Small intestine (tissue), 7 donors: ENCODE measurements around the gene POMC. TPM values are rescaled to one million over a fixed set of nuclear protein-coding genes. Genes with fewer than 3 reads are reported as not detected.

Source experiments
- DNase-seq, 2 donors: peaks; one replicate each; pipeline versions ENCODE4 v3.0.0 to v3.0.0-alpha.2; 2013
- FAIRE-seq: peaks from 2 replicates; lab custom pipeline; 2012; peaks lifted over from hg19 to GRCh38; lab: Jason Lieb, UNC
- H3K27ac ChIP-seq, 3 donors: one replicate each; pipeline ENCODE4 v1.5.1; 2013; ENCODE audit warnings: low read length in 2 of 3, mild to moderate bottlenecking in 2 of 3, control low read depth in 1 of 3, inconsistent platforms in 1 of 3, low read depth in 1 of 3, moderate library complexity in 1 of 3
- H3K27me3 ChIP-seq, 3 donors: one replicate each; pipeline ENCODE4 v1.6.1; 2013; ENCODE audit warnings: low read length in 3 of 3, inconsistent platforms in 1 of 3; ENCODE audit not compliant: control insufficient read depth in 3 of 3, insufficient read depth in 3 of 3
- H3K36me3 ChIP-seq, 3 donors: one replicate each; pipeline ENCODE4 v1.6.1; 2013; ENCODE audit warnings: low read length in 3 of 3, inconsistent platforms in 1 of 3, low read depth in 1 of 3, mild to moderate bottlenecking in 1 of 3, moderate library complexity in 1 of 3; ENCODE audit not compliant: control insufficient read depth in 3 of 3, insufficient read depth in 2 of 3
- H3K4me1 ChIP-seq, 3 donors: one replicate each; pipeline ENCODE4 v1.6.1; 2013; ENCODE audit warnings: low read length in 2 of 3, inconsistent platforms in 1 of 3, low read depth in 1 of 3, mild to moderate bottlenecking in 1 of 3, moderate library complexity in 1 of 3; ENCODE audit not compliant: control insufficient read depth in 3 of 3, insufficient read depth in 2 of 3
- H3K4me3 ChIP-seq, 3 donors: one replicate each; pipeline ENCODE4 v1.5.1; 2013; ENCODE audit warnings: low read length in 3 of 3, control low read depth in 1 of 3, inconsistent platforms in 1 of 3, low read depth in 1 of 3, mild to moderate bottlenecking in 1 of 3, moderate library complexity in 1 of 3
- H3K9me3 ChIP-seq, 2 donors: one replicate each; pipeline ENCODE4 v1.6.1; 2013; ENCODE audit warnings: low read depth in 1 of 2, low read length in 1 of 2; ENCODE audit not compliant: control insufficient read depth in 2 of 2, insufficient read depth in 1 of 2
- WGBS, 3 donors: extraction: QIAGEN DNeasy Blood & Tissue Kit; methylation state at CpG; one replicate each; pipeline ENCODE4 v1.1.7; 2013; 5-methylcytosine and 5-hydroxymethylcytosine counted together
- polyA plus RNA-seq, 4 donors: library from polyadenylated mRNA; stranded (reverse) in 3 of 4; unstranded in 1 of 4; fragments of 200-250 nt in 3 of 4; fragments of 120-200 nt in 1 of 4; gene quantifications; one replicate each; pipeline versions ENCODE4 v1.2.1 to v1.2.3, GENCODE V29; 2013
- donor health status: healthy with polysubstance abuse.
- donor health status: control.
- donor health status: control.
- donor health status: Bipolar disorder and iron deficiency.
- donor health status: healthy.

Gene POMC
- polyA plus RNA-seq, 4 donors, result 0.67 to 3.7 (median 1.9) TPM

- Histone ChIP-seq H3K27me3 (no peaks in the 10 kb centered on the region), H3K27ac (peak overlapping the region in 2 of 3 donors; percentile 4 to 38), H3K36me3 (no peaks in the 10 kb centered on the region), H3K4me1 (no peaks in the 10 kb centered on the region), H3K9me3 (no peaks in the 10 kb centered on the region), H3K4me3 (peak overlapping the region in 1 of 3 donors; percentile 29)
- DNase-seq (peak in 1 of 2 donors; percentile 56), FAIRE-seq (no peak)
- 26 to 42% (median 35%) methylated on average over 48 to 59 of the region's 59 CpGs for WGBS, 3 donors
Observed at GRCh38 chr2:25204190-25204838, 35.9 kb upstream of the POMC start.

GRCh38 chr2:25202275-25202674, 33.9 kb upstream of the POMC start:
- FAIRE-seq (no peak), DNase-seq (no peak)
- Histone ChIP-seq H3K4me3 (no peak overlapping the region), H3K27ac (no peak overlapping the region), H3K4me1 (no peaks in the 10 kb centered on the region), H3K36me3 (no peaks in the 10 kb centered on the region), H3K27me3 (no peaks in the 10 kb centered on the region), H3K9me3 (no peaks in the 10 kb centered on the region)
- 71 to 86% (median 78%) methylated on average over 11 of the region's 11 CpGs for WGBS, 3 donors

- Histone ChIP-seq H3K36me3 (no peaks in the 10 kb centered on the region), H3K9me3 (no peaks in the 10 kb centered on the region), H3K4me1 (no peaks in the 10 kb centered on the region), H3K27me3 (no peaks in the 10 kb centered on the region), H3K27ac (no peak overlapping the region), H3K4me3 (no peak overlapping the region)
- WGBS, 3 donors, result 93 to 94% (median 93%) methylated on average over 6 to 7 of the region's 7 CpGs
- DNase-seq (no peak), FAIRE-seq (no peak)
Observed at GRCh38 chr2:25201794-25202193, 33.4 kb upstream of the POMC start.

GRCh38 chr2:25201265-25201664, 32.9 kb upstream of the POMC start:
- Histone ChIP-seq H3K9me3 (no peaks in the 10 kb centered on the region), H3K4me1 (no peaks in the 10 kb centered on the region), H3K36me3 (no peaks in the 10 kb centered on the region), H3K4me3 (no peak overlapping the region), H3K27ac (no peak overlapping the region), H3K27me3 (no peaks in the 10 kb centered on the region)
- DNase-seq (no peak), FAIRE-seq (no peak)
- WGBS, 3 donors, result 68 to 73% (median 71%) methylated on average over 6 of the region's 6 CpGs

- Histone ChIP-seq H3K4me3 (no peak overlapping the region), H3K4me1 (no peaks in the 10 kb centered on the region), H3K27ac (no peak overlapping the region), H3K9me3 (no peaks in the 10 kb centered on the region), H3K27me3 (no peaks in the 10 kb centered on the region), H3K36me3 (no peaks in the 10 kb centered on the region)
- DNase-seq, result no peak
- WGBS, 3 donors, result 73 to 81% (median 74%) methylated on average over 5 of the region's 5 CpGs
- no peak for FAIRE-seq
Observed at GRCh38 chr2:25198576-25198975, 30.2 kb upstream of the POMC start.

- no peaks in the 10 kb centered on the region for H3K27me3 ChIP-seq
- H3K4me3 ChIP-seq, result no peak overlapping the region
- FAIRE-seq (no peak), DNase-seq (no peak)
- no peak overlapping the region for H3K27ac ChIP-seq
- H3K9me3 ChIP-seq, result no peaks in the 10 kb centered on the region
- no peaks in the 10 kb centered on the region for H3K36me3 ChIP-seq
- H3K4me1 ChIP-seq, result no peaks in the 10 kb centered on the region
- WGBS, 3 donors, result 52 to 61% (median 53%) methylated on average over 4 of the region's 4 CpGs
Observed at GRCh38 chr2:25198209-25198525, 29.8 kb upstream of the POMC start.

GRCh38 chr2:25197336-25198208, 29.2 kb upstream of the POMC start:
- H3K27me3 ChIP-seq, result no peaks in the 10 kb centered on the region
- 59 to 64% (median 61%) methylated on average over 12 of the region's 12 CpGs for WGBS, 3 donors
- no peak overlapping the region for H3K27ac ChIP-seq
- no peaks in the 10 kb centered on the region for H3K36me3 ChIP-seq
- DNase-seq, result peak in 1 of 2 donors; percentile 30
- H3K4me1 ChIP-seq, result no peaks in the 10 kb centered on the region
- no peaks in the 10 kb centered on the region for H3K9me3 ChIP-seq
- H3K4me3 ChIP-seq, result no peak overlapping the region
- FAIRE-seq, result no peak

- H3K4me1 ChIP-seq, result no peaks in the 10 kb centered on the region
- no peaks in the 10 kb centered on the region for H3K9me3 ChIP-seq
- DNase-seq (no peak), FAIRE-seq (no peak)
- WGBS, 3 donors, result 82 to 86% (median 82%) methylated on average over 9 of the region's 9 CpGs
- no peak overlapping the region for H3K27ac ChIP-seq
- H3K36me3 ChIP-seq, result no peaks in the 10 kb centered on the region
- no peak overlapping the region for H3K4me3 ChIP-seq
- H3K27me3 ChIP-seq, result no peaks in the 10 kb centered on the region
Observed at GRCh38 chr2:25194576-25195122, 26.3 kb upstream of the POMC start.
